GM19328 (cell line): ENCODE measurements around the gene CEACAM6.
"Not testable (repeated sequence)": the region's sequence is repeated elsewhere in the genome, so short reads cannot be mapped to it uniquely, and the experiment has no call there.

Experiments used
- ATAC-seq: cut with Tn5 transposase; IDR thresholded peaks from one replicate; pipeline ENCODE4 v1.9.1; 2021; ENCODE audit warnings: mild to moderate bottlenecking, moderate library complexity; ENCODE audit not compliant: unreplicated experiment

Gene CEACAM6

DNA sequence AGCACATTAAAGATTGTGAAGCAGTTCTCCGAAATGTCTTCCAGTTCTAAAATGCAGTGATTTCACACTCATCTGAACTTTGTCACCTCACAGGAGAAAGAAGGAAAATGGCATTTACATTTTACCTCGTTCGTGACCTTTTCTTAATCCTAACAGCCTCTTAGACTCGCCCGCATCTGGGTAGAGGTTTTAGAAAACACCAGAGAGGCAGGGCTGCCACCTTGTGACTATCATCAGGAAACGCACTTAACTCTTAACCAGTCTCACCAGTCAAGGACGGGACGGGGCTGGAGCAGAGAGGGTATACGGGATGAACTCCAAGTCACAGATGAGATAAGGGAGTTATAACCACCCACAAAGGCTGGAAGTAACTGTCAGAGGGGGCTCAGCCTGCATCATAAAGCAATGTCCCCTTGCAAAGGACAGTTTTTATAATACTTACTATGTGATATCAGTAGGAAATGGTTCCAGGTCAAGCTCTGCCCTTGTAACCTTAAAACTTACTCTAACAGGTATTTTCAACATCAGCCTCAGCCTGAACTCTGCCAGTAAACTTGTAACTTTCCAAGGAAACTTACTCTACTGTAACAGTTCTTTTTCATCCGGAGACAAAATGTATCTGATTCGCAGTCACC is 8.6 kb upstream of the CEACAM6 start:
- no peak for ATAC-seq

DNA sequence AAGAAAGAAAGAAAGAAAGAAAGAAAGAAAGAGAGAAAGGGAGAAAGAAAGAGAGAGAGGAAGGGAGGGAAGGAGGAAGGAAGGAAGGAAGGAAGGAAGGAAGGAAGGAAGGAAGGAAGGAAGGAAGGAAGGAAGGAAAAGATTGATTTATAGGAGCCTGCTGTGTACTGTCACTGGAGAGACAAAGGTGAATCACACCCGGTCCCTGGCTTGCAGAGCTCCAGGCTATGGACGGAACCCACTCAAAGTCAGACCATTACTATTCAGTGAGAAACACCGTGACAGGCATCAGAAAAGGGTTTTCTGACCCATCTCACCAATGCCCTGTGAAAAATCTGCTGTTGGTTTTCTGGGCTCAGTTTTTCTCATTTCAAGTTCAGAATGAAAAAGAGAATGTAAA is 7.3 kb upstream of the CEACAM6 start:
- ATAC-seq = no peak

DNA sequence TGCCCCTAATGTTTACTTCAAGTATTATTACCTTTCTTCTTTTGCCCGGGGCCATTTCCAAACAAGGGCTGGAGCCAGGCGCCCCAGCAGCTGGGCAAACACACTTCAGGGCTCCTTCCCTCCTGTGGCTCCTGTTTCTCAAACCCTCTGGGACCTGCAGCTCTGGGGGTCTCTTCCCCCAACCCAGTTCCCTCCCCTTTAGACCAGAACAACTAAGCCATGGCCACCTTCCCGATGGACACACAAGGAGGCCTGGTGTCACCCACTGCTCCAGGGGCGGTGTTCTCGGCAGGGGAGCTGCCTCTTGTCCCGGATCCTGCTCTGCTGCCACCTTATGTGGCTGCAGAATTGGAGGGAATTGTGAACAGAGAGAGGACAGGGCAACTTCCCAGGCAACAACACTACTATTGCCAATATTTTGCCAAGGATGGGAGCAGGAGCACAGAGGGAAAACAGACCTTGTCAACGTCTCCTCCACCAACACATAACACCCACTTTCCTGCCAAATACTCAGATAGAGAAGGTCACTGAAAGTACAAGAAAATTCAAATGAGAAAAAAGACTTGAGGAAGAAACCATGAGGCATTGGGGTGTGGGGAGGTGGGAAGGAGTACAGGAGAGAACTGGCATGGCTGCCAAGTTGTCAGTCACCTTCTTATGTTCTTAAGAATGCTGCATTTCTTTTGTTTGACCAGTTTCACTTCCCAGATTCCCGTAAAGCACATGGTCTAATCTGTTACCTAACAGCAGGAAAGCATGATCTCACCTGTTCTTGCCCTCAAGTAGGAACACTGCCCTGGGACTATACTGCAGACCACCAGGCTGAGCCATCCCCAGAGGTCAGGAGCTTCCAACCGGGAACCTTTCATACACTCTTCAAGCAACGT is 4.8 kb upstream of the CEACAM6 start:
- not testable (repeated sequence) for ATAC-seq

DNA sequence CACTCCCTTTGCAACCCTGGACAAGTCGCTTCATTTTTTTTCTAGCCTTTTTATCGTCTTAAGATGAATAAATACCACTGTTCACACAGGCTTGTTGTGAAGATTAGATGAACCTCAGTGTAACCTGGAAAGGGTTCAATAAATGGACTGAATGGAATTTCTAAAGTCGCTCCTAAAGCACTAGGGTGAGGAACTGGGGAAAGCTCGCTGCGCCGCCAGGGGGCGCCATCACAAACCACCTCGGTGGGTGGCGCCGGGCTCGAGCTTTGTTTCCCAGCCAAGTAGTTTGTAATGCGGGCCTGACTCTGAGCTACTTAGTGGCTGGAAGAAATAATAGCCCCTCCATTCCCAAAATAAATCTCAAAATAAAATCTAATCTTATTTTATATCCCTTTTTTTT is 2.2 kb upstream of the CEACAM6 start:
- ATAC-seq = no peak

DNA sequence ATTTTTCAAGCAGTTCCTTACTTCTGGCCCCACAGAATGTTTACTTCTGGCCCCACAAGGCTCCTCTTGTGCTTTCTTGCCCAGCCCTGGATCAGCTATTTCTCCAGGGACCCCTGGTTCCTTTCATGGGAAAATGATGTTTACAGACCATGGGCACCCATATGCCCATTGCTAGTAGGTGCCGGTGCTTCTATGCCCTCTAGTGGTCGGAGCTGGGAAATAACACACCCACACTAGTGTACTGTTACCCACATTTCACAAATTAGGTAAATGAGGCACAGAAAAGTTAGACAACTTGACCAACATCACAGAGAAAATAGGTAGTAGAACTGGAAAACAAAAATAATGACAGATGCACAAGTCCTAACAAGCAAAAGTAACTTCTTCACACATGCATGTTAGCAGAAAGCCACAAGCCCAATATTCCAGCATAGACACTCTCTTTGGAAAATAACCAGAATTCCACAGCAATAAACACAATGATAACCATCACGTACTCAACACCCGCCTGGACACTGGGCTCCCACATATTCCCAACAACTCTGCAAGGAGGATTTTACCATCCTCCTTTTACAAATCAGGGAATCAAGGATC is 1.3 kb upstream of the CEACAM6 start:
- no peak for ATAC-seq

DNA sequence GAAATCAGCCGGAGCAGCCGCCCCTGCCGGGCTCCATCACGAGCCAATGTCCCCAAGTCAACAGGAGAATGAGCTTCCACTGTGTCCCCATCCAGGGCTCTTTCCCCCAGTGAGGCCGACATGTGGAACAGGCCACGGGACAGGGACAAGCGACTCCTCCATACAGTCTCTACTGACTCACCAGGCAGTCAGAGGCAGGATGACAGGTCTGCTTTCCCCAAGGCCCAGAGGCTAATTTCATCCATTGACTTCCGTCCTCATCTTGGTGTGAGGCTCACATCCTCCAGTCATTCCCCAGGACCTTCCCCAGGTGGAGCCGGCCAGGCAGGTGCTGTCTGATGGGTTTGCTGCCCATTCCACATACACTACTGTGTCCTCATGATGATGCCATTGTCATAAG is 3.5 kb downstream of the CEACAM6 start:
- no peak for ATAC-seq

DNA sequence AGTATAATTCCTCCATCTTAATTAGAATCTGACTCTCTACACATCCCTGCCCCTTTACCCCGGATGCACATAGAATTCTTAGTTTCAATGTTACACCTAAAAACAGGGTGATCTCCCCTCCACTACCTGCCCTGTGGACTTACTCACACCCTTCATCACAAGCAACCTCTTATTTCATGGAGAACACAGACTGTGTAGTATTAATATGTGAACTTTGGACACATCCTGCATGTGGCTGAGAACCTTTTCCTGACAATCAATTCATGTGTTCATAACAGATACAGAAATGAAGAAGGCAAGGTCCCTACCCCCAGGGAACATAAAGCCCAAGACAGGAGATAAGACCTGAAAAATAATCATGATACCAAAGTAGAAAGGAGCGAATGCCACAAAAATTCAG is 11.8 kb downstream of the CEACAM6 start:
- ATAC-seq = no peak

DNA sequence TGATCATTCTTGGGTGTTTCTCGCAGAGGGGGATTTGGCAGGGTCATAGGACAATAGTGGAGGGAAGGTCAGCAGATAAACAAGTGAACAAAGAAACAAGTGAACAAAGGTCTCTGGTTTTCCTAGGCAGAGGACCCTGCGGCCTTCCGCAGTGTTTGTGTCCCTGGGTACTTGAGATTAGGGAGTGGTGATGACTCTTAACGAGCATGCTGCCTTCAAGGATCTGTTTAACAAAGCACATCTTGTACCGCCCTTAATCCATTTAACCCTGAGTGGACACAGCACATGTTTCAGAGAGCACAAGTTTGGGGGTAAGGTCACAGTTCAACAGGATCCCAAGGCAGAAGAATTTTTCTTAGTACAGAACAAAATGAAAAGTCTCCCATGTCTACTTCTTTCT is 12.8 kb downstream of the CEACAM6 start:
- ATAC-seq = not testable (repeated sequence)

DNA sequence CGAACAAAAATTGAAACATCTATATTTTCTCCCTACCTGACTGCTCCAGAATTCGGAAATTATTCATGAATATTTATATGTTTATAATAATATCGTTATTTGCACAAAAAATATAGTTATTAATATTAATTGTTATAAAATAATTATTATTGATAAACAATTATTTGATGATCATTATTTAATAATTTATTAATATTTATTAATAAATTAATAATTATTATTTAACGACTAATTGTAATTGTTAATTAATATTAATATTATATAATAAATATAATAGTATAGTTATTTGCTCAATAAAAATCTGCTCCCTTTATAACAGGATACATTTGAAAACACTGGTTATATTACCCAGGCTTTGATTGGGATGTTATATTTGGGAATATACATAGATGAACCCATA is 14.3 kb downstream of the CEACAM6 start:
- ATAC-seq = no peak

DNA sequence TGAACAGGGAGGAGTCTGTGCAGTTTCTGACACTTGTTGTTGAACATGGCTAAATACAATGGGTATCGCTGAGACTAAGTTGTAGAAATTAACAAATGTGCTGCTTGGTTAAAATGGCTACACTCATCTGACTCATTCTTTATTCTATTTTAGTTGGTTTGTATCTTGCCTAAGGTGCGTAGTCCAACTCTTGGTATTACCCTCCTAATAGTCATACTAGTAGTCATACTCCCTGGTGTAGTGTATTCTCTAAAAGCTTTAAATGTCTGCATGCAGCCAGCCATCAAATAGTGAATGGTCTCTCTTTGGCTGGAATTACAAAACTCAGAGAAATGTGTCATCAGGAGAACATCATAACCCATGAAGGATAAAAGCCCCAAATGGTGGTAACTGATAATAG is 16.1 kb downstream of the CEACAM6 start:
- no peak for ATAC-seq

DNA sequence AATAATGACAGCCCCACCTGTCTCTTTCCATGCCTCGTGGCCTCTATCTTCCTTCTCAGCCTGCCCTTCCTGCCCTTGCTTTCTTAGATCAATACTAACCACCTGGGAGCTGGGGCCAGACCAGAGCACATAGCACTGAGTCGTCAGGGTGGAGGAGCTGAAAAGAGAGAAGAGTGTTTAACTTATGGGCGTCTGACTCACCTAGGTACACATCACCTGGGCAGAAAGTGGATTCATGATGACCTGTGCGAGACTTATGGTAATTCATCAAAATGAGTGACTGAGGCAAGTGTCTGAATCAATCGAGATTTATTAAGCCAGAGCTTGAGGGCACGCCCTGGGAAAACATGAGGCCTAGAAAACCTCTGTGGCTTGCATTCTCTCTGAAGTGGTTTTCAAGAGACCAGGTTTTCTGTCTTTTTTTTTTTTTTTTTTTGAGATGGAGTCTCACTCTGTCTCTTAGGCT is 19.2 kb downstream of the CEACAM6 start:
- ATAC-seq = no peak

DNA sequence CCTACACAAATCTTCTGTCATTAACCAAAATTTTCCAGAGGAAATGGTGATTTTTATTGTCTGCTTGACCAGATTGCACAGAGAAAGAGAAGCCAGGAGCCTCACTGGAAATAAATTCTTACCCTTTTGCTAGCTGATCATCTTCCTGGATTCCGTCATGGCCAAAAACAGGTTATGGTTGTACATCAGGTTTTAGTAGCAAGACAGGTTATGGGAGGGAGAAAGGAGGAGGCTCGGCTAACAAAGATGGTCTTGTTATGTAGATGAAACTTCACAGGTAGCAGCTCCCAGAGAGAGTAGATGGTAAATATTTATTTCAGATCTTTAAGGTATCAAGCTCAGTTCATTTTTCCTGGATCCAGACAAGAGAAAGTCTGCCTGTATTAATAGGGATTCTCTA is 21.4 kb downstream of the CEACAM6 start:
- no peak for ATAC-seq

DNA sequence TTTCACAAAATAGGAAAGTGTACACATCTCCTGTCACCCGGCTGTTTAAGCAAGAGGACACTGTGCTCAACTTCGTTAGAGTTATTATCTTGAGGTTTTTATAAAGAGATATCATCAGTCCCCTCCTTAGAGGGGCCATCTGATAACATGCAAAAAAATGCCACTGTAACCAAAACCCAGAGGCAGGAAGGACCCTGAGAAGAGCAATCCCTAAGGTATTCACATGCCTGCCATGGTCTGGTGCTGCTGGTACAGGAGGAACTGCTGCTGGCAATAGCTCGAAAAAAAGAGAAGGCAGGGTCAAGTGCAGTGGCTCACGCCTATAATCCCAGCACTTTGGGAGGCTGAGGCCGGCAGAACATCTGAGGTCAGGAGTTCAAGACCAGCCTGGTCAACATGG is 28.3 kb downstream of the CEACAM6 start:
- ATAC-seq = no peak

DNA sequence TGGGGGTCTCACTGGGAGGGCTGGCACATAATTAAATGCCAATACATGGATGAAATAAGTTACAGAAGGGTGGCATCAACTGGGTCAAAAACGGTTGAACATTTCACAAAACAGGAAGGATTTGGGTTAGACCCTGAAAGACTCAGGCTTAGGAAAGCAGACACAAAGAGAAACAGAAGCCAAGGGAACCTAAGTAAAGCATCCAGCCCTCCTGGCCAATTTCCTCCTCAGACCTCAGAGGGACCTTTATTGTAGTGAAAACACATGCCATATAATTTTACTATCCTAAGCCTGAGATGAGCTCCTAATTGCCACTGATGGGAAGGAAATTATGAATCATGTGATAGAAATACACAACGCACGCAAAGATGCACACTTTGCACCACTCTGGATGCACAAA is 29.0 kb downstream of the CEACAM6 start:
- no peak for ATAC-seq

DNA sequence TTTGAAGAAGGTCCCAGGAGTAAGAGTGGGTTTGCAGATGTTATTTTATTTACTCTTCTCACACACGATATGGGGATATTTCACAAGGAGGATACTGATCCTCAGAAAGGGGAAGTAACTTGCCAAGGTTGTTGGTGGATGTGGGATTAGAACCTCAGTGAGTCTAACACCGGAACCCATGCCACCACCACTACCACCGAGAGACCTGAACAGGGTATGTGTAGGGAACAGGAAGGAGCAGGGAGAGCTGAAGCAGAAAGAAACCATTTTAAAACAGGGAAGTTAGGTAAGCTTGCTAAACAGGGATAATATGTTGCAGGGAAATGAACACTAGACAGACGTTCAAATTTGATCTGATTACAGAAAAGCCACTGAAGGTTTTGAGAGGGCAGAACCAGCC is 29.4 kb downstream of the CEACAM6 start:
- ATAC-seq = no peak

DNA sequence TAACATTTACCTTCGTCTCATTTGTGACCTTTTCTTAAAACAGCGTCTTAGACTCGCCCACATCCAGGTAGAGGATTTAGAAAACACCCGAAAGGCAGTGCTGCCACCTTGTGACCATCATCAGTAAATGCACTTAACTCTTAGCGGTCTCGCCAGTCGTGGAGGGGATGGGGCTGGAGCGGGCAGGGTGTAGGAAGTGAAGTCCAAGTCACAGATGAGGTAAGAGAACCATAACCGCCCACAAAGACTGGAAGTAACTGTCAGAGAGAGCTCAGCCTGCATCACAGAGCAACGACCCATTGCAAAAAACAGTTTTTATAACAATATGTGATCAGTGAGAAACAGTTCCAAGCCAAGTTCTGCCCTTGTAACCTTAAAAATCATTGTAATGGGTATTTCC is 30.3 kb downstream of the CEACAM6 start:
- no peak for ATAC-seq

DNA sequence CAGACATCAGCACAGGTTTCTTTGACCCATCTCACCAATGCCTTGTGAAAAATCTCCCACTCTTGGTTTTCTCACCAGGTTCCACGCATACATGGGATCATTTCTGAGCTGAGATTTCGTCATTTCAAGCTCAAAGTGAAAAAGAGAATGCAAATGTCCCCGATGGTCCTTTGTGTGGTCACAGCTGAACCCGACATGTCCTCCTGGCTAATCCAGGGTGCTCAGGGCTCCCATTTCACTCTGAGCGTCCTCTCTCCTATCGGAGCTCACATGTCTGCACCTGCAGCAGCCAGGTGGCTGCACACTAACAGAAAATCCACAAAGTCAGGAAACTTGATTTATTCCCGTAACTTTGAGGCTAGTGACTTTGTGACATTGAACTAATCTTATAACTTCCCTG is 31.7 kb downstream of the CEACAM6 start:
- ATAC-seq = no peak

DNA sequence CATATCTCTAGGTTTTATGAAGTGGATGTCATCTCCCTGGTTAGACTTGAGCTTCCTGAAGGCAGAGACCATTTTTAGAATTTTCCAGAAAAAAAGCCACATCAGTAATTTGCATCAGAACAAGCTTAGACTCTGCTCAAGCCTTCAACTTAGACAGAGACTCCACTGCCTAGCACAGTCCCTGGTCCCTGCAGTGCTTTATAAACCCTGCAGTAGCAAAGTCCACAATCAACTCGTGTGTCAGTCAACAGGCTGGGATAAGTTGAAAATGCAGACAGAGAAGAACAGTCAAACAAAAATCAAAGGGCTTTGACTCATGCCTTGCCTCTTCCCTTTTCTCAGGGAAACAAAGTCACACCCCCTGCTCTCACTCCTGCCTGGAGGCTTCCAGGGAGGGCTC is 33.2 kb downstream of the CEACAM6 start:
- ATAC-seq = not testable (repeated sequence)

DNA sequence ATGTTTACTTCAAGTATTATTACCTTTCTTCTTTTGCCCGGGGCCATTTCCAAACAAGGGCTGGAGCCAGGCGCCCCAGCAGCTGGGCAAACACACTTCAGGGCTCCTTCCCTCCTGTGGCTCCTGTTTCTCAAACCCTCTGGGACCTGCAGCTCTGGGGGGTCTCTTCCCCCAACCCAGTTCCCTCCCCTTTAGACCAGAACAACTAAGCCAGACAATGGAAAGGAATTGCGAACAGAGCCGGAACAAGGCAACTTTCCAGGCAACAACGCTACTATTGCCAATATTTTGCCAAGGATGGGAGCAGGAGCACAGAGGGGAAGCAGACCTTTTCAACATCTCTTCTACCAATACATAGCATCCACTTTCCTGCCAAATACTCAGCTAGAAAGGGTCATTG is 33.7 kb downstream of the CEACAM6 start:
- ATAC-seq = not testable (repeated sequence)

DNA sequence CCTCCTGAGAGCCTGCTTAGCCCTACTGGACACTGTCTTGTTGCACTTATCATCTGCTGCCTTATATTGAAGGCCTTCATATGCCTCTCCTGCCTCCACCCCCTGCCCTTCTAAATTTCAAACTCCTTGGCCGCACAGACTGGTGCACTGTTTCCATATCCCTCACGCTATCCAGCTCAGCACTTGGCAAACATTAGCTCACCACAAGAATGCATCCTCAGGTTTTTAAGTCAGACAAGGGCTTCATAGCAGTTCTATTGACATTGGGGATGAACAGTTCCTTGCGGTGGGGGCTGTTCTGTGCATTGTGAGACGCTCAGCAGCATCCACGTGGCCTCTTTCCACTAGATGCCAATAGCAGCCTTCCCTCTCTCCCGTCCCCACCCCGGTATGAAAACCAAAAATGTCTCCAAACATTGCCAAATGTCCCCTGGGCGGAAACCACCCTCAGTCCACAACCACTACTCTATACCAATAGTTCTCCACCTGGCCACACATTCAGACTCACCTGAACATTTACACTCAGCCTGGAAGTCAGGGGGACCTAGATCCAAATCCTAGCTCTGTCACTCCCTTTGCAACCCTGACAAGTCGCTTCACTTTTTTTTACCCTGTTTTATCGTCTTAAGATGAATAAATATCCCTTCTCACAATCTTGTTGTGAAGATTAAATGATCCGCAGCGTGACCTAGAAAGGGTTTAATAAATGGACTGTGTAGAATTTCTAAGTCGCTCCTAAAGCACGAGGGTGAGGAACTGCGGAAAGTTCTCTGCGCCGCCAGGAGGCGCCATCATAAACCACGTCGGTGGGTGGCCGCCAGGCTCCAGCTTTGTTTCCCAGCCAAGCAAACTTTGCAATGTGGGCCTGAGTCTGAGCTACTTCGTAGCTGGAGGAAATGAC is 37.4 kb downstream of the CEACAM6 start:
- no peak for ATAC-seq

DNA sequence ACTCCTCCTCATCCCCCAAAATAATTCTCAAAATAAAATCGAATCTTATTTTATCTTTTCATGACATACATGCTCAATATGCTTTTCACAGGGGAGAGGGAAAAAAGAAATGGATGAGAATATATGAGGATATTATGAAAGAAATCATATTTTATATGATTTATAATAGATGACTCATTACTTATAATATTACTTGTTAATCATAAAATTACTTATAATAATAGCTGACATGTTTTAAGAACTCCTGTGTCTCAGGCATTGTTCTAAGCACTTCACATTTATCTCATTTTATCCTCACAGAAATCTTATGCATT is 38.0 kb downstream of the CEACAM6 start:
- ATAC-seq = no peak
